Omental fat pad (tissue), 4 donors: ENCODE measurements around the gene PLXNA1. TPM values are rescaled to one million over a fixed set of nuclear protein-coding genes. Genes with fewer than 3 reads are reported as not detected.

Experiments used
- ATAC-seq: fragments of 150-250 bp; one replicate; pipeline ENCODE4 v1.9.1; 2016; ENCODE audit warnings: mild to moderate bottlenecking, moderate library complexity; ENCODE audit not compliant: low FRiP score
- DNase-seq: peaks from one replicate; pipeline ENCODE4 v3.0.0-alpha.2; 2019; ENCODE audit warnings: low spot score
- total RNA-seq, 4 donors: library from RNA; depleted of rRNA; stranded (reverse); fragments of >200 nt; gene quantifications; one replicate each; pipeline ENCODE4 v1.1.0, GENCODE V29; 2016
- TF ChIP-seq, protein P1 (sequence below), 3 donors: fragments of 450-650 bp; IDR thresholded peaks; one replicate each; pipeline ENCODE4 v1.5.1; 2016 to 2017; ENCODE audit warnings: antibody characterized with exemption in 3 of 3, mild to moderate bottlenecking in 3 of 3, moderate library complexity in 2 of 3

Gene PLXNA1
- total RNA-seq, 4 donors from 2014 or later: 21.7 to 56.4 (median 37.3) TPM

DNA sequence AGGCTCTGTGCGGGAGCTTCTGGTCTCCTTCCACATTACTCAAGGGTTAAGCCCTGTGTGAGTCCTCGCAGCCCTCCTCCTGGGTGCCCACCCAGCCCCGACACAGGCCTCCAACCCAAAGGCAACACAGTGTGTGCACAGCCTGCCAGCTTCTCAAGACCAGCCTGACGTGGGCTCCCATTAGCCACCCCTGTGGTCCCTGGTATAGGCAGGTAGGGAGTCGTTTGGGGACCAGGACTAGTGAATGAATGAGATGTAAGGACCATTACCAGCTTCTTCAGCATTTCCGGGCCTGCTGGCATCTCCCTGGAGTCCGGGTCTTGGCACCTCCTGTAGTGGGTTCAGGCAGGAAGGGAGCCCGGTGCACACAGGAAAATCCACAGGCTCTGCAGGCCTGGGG is 20.2 kb upstream of the PLXNA1 start:
- ATAC-seq (no peak), DNase-seq (no peak)
- TF ChIP-seq, protein P1, sequence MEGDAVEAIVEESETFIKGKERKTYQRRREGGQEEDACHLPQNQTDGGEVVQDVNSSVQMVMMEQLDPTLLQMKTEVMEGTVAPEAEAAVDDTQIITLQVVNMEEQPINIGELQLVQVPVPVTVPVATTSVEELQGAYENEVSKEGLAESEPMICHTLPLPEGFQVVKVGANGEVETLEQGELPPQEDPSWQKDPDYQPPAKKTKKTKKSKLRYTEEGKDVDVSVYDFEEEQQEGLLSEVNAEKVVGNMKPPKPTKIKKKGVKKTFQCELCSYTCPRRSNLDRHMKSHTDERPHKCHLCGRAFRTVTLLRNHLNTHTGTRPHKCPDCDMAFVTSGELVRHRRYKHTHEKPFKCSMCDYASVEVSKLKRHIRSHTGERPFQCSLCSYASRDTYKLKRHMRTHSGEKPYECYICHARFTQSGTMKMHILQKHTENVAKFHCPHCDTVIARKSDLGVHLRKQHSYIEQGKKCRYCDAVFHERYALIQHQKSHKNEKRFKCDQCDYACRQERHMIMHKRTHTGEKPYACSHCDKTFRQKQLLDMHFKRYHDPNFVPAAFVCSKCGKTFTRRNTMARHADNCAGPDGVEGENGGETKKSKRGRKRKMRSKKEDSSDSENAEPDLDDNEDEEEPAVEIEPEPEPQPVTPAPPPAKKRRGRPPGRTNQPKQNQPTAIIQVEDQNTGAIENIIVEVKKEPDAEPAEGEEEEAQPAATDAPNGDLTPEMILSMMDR (IDR thresholded peaks at IDR 0.05): no peak

DNA sequence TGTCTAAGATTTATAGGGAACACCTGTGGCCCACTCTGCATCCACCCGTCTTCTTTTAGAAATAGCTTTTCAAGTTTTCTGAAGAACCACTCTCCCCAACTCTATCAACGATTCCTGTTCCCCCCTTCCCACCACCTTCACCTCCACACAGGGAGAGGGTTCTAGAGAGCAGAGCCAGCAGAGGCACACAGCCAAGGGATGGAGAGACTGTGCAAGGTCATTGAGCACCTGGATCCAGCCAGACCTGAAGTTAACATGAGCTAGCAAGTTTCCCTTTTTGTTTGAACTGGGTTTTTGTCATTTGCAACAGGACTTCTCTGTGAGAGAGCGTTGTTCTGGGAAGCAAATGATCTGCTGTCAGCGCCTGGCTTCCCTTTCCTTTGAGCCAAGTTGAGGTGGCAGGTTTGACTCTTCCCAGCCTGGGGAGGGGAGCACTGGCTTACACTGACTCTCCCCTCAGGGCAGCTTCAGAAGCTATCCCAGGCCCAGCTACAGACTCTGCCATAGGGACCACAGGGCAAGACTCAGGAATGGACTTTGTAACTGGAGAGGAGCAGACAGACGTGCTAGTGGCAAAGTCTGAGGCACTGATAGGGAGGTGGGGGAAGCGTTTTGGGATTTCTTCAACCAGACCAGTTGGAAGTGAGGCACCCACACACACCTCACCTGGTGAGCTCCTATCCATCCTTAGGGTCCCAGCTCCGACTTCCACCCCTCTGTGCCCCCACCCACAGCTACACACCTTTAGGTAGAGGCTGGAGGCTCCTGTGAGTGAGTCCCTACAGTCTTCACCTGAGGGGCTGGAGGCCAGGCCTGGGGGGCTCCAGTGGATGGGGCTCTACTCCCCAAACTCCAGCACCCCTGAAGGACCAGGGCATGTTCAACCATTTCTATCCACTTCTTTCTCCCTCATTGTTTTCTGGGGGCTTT is 19.4 kb upstream of the PLXNA1 start:
- DNase-seq (no peak), ATAC-seq (no peak)
- TF ChIP-seq, protein P1 (IDR thresholded peaks at IDR 0.05): no peak

DNA sequence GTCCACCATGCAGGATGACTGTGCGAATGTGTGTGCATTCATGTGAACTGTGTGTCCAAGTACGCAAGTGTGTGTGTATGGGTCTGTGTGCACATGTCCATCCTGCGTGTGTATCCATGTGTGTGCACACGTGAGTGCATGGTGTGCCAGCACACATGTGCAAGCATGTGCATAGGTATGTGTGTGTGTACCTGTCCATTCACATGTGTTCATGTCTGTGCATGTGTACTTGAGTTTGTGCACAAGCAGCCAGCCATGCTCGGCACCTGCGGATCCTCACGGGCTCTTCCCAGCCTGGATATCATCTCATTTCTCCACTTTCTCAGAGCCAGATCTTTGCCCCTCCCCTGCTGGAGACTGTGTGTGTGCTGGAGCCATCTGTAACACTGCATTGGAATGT is 18.7 kb upstream of the PLXNA1 start:
- ATAC-seq (no peak), DNase-seq (no peak)
- TF ChIP-seq, protein P1 (IDR thresholded peaks at IDR 0.05): no peak

DNA sequence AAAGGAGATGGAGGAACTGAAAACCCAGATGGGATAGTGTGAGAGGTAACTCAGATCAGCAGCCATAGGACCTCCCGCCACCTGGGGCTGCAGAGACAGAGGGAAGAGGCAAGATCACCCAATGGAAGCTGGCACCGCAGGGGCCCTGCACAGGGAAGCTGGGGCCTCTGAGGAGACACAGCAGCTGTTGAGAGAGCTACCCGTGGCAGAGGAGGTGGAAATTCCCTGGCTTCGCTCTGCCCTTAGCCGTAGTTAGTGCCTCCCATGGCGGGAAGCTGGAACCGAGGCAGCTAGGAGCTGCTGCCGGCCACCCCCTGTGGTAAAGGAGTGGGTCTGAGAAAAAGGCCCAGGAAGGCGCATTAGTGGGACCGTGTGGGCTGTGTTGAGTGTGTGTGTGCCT is 18.0 kb upstream of the PLXNA1 start:
- DNase-seq: no peak
- TF ChIP-seq, protein P1 (IDR thresholded peaks at IDR 0.05): no peak
- ATAC-seq: no peak

DNA sequence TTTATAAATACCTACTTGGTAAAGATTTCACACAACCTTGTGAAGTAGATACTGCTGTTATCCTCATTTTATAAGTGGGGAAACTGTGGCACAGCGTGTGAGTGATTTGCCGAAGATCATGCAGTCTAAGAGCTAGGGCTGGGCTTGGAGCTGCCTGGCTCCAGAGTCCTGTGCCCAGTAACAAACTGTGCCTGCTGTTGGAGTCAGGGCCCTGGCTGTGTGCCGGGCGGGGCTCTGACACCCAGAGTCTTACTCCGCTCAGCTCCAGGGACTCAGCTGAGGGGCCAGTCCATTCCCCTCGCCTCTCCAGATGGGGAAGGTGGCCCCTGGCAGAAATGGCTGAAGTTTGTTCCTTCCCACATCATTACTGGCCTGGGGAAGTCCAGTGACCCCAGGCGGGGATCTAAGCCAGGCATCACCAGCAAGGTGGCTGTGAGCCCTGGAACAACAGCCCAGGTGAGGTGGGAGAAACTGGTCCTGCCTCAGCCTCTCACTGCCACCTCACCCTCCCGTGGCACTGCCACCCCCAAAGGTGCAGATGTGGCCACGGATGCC is 17.3 kb upstream of the PLXNA1 start:
- DNase-seq (no peak), ATAC-seq (no peak)
- TF ChIP-seq, protein P1 (IDR thresholded peaks at IDR 0.05): no peak

DNA sequence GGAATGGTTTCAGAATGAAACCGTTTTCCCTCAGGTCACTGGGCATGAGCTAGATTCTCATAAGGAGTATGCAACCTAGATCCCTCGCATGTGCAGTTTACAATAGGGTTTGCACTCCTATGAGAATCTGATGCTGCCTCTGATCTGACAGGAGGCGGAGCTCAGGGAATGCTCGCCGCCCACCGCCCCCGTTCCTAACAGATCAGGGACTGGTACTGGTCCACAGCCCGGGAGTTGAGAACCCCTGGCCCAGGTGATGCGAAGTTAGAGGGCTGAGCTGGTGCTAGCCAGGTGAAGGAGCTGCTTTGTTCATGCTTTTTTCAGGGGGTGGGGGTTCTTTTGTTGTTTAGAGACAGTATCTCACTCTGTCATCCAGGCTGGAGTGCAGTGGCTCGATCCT is 15.5 kb upstream of the PLXNA1 start:
- ATAC-seq: no peak
- no peak for DNase-seq
- TF ChIP-seq, protein P1 (IDR thresholded peaks at IDR 0.05): no peak
